Ecto neural progenitor cell (in vitro differentiated cells): ENCODE data around the gene EIPR1.

ENCODE experiments used
- DNase-seq: peaks from one replicate; pipeline ENCODE4 v3.0.0-alpha.2; 2018; ENCODE audit warnings: low spot score

The EIPR1 gene

GRCh38 chr2:3174626-3175567, 202.7 kb downstream of the EIPR1 start:
- DNase-seq = no peak

GRCh38 chr2:3173031-3173430, 204.6 kb downstream of the EIPR1 start:
- DNase-seq = no peak

GRCh38 chr2:3172265-3172935, 205.2 kb downstream of the EIPR1 start:
- DNase-seq = no peak

GRCh38 chr2:3171564-3172264, 205.9 kb downstream of the EIPR1 start:
- no peak for DNase-seq

- no peak for DNase-seq
Observed at GRCh38 chr2:3170792-3171455, 206.7 kb downstream of the EIPR1 start.

- no peak for DNase-seq
Observed at GRCh38 chr2:3169106-3169870, 208.3 kb downstream of the EIPR1 start.

GRCh38 chr2:3168230-3168891, 209.3 kb downstream of the EIPR1 start:
- DNase-seq = no peak

- DNase-seq = no peak
Observed at GRCh38 chr2:3163401-3163800, 214.2 kb downstream of the EIPR1 start.

- no peak for DNase-seq
Observed at GRCh38 chr2:3162442-3163077, 215.1 kb downstream of the EIPR1 start.

- no peak for DNase-seq
Observed at GRCh38 chr2:3160751-3161330, 216.8 kb downstream of the EIPR1 start.

- no peak for DNase-seq
Observed at GRCh38 chr2:3159782-3160545, 217.7 kb downstream of the EIPR1 start.

GRCh38 chr2:3154700-3155099, 222.9 kb downstream of the EIPR1 start:
- DNase-seq = no peak

GRCh38 chr2:3154146-3154545, 223.5 kb downstream of the EIPR1 start:
- DNase-seq = no peak

GRCh38 chr2:3151153-3151918, 226.3 kb downstream of the EIPR1 start:
- no peak for DNase-seq

- no peak for DNase-seq
Observed at GRCh38 chr2:3149441-3150217, 228.0 kb downstream of the EIPR1 start.

GRCh38 chr2:3148716-3149115, 228.9 kb downstream of the EIPR1 start:
- no peak for DNase-seq
